22Rv1 (cell line): ENCODE results near the gene TMEM63B.
A peak's percentile ranks its signal among the peaks of the same experiment; 100 is the strongest.

Experiments
- H3K27ac ChIP-seq: fragments of 450-650 bp; 2 replicates; pipeline ENCODE4 v1.5.1; 2017
- ZFX ChIP-seq: fragments of 450-650 bp; IDR thresholded peaks from 2 replicates; pipeline ENCODE4 v1.6.1; 2017; ENCODE audit warnings: antibody characterized with exemption, borderline replicate concordance
- TF ChIP-seq, protein P1 (sequence below): fragments of 450-650 bp; IDR thresholded peaks from 2 replicates; pipeline ENCODE4 v1.5.1; 2017; ENCODE audit warnings: mild to moderate bottlenecking

The TMEM63B gene

DNA sequence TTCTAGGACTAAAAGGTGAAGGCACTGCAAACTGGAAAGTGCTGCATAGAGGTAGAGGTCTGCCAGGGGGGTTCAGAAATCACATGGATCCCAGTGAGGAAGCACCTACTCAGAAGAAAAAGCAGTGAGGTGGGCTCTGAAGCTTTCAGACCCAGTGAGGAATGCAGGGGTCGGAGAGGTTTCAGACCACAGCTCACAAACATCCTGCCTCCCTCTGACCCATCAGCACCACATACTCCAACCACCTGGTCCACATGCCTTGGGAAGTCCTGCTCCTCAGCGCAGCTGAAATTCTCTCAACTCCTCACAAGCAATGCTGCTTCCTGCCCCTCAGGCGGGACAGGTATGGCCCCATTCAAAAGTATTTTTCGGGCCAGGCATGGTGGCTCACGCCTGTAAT, 20.3 kb upstream of the TMEM63B start:
- TF ChIP-seq, protein P1, sequence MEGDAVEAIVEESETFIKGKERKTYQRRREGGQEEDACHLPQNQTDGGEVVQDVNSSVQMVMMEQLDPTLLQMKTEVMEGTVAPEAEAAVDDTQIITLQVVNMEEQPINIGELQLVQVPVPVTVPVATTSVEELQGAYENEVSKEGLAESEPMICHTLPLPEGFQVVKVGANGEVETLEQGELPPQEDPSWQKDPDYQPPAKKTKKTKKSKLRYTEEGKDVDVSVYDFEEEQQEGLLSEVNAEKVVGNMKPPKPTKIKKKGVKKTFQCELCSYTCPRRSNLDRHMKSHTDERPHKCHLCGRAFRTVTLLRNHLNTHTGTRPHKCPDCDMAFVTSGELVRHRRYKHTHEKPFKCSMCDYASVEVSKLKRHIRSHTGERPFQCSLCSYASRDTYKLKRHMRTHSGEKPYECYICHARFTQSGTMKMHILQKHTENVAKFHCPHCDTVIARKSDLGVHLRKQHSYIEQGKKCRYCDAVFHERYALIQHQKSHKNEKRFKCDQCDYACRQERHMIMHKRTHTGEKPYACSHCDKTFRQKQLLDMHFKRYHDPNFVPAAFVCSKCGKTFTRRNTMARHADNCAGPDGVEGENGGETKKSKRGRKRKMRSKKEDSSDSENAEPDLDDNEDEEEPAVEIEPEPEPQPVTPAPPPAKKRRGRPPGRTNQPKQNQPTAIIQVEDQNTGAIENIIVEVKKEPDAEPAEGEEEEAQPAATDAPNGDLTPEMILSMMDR, result no peak
- no peak for TF ChIP-seq ZFX
- no peak overlapping the region for H3K27ac ChIP-seq

DNA sequence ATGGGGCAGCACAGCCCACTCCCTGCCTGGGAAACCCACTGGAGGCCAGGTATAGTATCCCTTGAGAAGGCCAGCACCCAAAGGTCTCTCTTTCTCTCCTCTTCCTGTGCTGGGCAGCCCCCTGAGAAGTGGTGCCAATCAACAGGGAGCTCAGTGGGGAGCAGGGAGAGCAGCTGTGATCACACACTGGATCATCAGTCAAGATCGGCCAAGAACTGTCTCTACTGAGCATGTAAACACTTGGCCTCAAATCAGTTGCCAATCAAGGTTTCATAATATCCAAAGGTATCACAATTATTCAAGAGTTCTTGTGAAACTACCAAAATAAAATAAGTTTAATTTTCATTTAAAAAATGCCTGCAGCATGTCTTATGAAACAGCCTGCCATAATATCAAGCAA, 18.9 kb upstream of the TMEM63B start:
- TF ChIP-seq, protein P1, result no peak
- TF ChIP-seq ZFX, result no peak
- no peak overlapping the region for H3K27ac ChIP-seq

DNA sequence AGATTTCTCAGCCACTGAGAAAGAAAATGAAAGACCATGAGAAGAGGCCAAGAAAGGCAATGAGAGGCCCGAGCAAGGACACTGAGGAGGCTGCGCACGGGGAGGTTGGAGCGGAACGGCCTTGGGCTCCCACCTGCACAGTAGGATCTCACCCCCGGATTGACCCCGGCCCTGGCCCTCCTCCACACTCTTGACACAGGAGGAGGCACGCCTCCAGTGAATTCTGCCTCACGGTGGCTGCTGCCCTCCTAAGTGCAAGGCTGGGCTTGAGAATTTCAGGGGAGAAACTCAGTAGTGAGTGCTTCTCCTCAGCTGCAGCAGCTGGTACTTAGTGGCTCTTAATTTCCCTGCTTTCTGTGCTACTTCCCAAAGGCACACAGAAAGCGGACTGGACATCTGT, 18.1 kb upstream of the TMEM63B start:
- TF ChIP-seq ZFX, result no peak
- TF ChIP-seq, protein P1, result no peak
- H3K27ac ChIP-seq, result no peak overlapping the region

DNA sequence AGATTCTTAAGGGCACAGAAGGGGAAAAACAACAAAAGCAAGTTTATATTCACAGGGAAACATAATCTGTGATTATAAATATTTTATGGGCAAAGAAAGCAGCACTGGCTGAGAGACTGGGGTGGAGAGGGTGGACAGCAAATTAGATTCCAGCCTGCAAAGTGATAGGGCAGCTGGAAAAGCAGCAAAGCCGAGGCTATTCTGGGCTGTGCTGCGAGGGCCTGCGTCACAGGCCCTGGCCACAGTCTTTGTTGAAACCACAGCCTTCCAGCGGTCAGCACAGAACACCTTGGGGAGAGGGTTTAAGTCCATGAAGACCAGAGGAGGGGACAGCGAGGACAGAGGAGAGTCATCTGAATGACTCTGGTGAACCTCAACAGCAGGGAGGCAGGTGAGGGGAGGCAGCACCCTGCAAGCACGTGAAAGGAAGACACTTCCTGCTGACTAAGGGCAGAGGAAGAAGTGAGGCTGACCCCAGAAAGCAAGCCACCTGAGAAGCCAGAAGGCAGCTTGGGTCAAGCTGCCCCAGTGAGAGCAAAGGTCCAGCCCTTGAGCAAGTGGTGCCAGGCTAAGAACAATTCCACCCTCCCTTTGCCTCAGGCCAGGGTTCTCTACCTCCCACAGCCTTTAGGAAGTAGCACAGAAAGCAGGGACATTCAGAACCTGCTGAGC, 17.2 kb upstream of the TMEM63B start:
- TF ChIP-seq ZFX, result no peak
- TF ChIP-seq, protein P1, result no peak
- no peak overlapping the region for H3K27ac ChIP-seq

DNA sequence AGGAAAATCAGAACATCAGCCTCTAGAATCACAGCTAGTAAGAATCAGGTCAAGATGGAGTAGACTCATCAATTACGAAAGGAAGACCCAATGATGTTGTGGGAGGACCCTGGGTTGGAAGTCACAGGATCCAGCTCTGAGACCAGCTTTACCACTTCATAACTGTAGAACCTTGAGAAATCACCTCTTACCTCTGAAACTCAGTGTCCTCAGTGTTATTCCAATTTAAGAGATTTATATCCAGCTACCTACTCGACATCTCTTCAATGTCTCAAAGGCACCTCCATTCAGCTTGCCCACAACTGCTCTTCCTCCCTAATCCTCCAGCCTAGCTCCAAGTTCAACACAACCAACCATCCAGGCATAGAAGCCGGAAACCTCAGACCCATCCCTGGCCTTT, 16.4 kb upstream of the TMEM63B start:
- TF ChIP-seq, protein P1, result no peak
- TF ChIP-seq ZFX, result no peak
- no peak overlapping the region for H3K27ac ChIP-seq

DNA sequence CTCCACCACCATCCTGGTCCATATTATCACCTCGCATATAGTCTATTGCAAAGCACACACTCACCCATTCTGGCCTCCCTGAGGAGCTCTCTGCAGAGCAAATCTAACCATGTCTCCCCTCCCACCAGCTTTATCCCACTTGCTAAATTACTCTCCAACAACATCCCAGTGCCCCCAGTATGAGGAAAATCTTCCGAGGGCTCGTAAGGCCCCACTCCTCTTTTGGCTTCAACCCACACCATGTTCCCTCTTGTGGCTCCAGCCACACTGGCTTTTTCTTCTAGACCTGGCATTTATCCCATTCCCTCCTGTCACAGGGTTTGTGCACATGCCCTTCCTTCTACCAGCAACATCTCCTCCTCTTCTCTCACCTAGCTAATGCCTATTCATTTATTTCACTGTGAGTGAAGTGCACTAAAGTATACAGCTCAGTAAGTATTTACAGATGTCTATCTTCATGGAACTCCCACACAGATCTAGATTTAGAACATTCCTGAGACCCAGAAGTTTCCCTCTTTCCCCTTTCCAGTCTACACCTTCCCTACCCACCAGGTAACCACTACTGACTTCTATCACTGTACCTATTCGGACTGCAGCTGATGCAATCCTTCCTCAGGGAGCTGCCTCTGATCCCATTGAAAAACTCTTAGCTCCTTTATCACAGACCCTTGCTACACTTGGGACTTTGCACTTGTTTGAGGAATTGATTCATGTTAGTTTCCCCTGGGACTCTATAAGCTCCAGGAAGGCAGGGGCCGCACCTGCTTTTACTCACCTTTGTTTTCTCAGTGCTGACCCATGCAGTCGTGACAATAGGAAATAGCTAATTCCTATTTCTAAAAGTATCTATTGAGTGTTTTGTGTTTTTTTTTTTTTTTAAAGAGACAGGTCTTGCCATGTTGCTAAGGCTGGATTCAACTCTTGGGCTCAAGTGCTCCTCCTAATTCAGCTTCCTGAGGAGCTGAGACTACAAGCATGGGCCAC, 15.6 kb upstream of the TMEM63B start:
- 0 out of 2 replicates have a peak overlapping the region, but pooled peaks have one; percentile 22 for H3K27ac ChIP-seq
- TF ChIP-seq ZFX, result no peak
- TF ChIP-seq, protein P1, result no peak

DNA sequence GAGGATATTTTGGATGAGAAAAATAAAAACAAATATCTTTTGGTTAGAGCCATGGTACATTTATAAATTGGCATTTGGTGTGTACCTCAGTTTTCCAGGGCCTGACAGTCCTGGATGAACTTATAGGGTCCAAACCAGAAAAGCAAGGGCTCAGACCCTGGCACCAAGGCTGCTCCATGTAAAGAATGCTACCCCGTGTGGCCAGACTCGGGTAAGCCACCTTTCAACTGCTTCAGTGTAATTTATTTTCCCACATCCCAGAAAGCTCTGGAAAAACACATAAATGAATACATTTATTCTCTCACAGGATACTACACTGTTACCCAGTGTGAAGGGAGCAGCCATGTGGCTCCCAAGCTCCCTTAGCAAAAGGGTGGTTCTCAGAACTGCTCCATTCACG, 13.9 kb upstream of the TMEM63B start:
- no peak for TF ChIP-seq ZFX
- TF ChIP-seq, protein P1, result no peak
- H3K27ac ChIP-seq, result no peak overlapping the region
